Panc1 (cell line): ENCODE measurements around the gene ATP8B3.

ENCODE experiments used
- CTCF ChIP-seq: fragments of 450-650 bp; IDR thresholded peaks from 2 replicates; pipeline ENCODE4 v1.5.1; 2017; ENCODE audit warnings: mild to moderate bottlenecking
- POLR2AphosphoS5 ChIP-seq: IDR thresholded peaks from 2 replicates; pipeline ENCODE4 v1.6.1; 2012; ENCODE audit warnings: mild to moderate bottlenecking, low read depth, low read length, moderate library complexity

GRCh38 chr19:1790054-1790792 is 21.9 kb downstream of the ATP8B3 start:
- no peak for TF ChIP-seq CTCF
- TF ChIP-seq POLR2AphosphoS5: no peak
